HTR-8/SVneo (cell line): Measurements from ENCODE around the gene HSPA1B.
"Not testable (repeated sequence)": the region's sequence is repeated elsewhere in the genome, so short reads cannot be mapped to it uniquely, and the experiment has no call there.

Experiments
- DNase-seq: peaks from one replicate; pipeline ENCODE4 v3.0.0; 2011; ENCODE audit warnings: low spot score, mixed read lengths; ENCODE audit not compliant: insufficient read length
- FAIRE-seq: peaks from 2 replicates; lab custom pipeline; 2011; peaks lifted over from hg19 to GRCh38; lab: Jason Lieb, UNC

The HSPA1B gene

DNA sequence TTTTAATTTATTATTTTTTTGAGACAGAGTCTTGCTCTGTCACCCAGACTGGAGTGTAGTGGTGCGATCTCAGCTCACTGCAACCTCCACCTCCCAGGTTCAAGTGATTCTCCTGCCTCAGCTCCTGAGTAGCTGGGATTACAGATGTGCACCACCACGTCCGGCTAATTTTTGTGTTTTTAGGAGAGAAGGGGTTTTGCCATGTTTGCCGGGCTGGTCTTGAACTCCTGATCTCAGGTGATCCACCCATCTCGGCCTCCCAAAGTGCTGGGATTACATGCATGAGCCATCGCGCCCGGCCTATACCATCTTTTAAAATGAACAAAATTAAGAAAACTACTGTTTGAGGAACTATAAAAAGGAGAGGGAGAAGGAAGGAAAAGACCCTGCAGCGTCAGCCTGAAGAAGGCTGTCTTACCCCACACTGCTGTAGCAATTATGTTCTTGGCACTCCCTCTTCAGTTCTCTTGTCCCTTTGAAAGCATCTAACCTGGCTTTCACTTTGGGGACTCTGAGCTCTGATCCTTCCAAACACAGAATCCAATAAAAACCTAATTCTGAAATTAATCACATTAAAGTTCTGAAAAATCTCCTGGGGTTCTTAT lies 3.8 kb upstream of the HSPA1B start:
- FAIRE-seq, DNase-seq: not testable (repeated sequence)

DNA sequence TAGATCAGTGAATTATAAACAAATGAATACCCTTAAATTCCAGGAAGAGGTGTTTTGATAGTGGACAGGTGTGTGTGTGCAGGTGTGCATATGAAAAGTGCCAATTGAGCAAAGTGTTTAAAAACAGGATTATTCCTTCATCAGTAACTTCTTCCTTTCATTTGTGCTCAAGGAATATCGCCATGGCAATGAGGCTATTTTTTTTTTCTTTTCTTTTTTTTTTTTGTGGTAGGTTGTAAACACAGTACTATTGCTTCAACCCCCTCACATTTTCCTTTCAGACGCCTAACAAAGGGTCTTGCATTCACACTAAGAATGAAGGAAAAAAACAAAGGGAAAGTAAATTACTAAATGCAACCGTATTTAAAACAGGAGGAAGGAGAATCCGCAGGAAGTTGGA lies 2.0 kb upstream of the HSPA1B start:
- FAIRE-seq (no peak), DNase-seq (no peak)

DNA sequence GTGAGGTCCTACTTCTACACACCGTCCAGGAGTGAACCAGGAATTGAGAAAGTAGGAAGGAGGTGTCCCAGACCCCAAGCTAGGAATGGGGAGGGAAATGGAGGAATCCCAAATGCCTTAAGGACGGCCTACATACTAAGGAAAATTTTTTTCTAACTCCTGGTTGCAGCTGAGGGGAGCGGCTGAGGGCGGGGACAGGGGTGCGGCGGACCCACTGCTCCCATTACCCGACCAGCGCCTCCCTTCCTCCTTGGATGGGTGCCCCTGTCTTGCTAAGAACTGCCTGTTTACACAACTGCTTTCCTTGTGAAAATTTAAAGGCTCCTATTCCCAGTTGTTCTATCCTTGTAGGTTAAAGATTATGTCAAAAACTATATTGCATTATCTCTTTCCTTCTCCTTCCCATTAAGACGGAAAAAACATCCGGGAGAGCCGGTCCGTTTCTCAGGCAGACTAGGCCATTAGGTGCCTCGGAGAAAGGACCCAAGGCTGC lies 699 bp upstream of the HSPA1B start:
- no peak for FAIRE-seq
- peak; percentile 84 for DNase-seq

DNA sequence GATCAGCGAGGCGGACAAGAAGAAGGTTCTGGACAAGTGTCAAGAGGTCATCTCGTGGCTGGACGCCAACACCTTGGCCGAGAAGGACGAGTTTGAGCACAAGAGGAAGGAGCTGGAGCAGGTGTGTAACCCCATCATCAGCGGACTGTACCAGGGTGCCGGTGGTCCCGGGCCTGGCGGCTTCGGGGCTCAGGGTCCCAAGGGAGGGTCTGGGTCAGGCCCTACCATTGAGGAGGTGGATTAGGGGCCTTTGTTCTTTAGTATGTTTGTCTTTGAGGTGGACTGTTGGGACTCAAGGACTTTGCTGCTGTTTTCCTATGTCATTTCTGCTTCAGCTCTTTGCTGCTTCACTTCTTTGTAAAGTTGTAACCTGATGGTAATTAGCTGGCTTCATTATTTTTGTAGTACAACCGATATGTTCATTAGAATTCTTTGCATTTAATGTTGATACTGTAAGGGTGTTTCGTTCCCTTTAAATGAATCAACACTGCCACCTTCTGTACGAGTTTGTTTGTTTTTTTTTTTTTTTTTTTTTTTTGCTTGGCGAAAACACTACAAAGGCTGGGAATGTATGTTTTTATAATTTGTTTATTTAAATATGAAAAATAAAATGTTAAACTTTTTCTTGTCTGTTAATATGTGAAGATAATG lies 2.2 kb downstream of the HSPA1B start:
- no peak for FAIRE-seq
- no peak for DNase-seq

DNA sequence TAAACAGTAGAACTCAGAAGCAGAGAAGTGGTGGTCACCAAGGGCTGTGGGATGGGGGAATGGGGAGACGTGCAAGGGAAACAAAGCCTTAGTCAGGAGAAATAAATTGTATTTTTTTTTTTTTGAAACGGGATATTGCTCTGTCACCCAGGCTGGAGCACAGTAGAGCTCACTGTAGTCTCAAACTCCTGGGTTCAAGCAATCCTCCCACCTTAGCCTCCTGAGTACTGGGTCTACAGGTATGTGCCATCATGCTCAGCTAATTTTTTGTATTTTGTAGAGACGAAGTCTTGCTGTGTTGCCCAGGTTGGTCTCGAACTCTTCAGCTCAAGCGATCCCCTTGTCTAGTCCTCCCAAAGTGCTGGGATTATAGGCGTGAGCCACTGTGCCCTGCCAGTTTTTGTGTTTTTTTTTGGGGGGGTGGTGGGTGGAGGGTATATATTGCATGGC lies 3.4 kb downstream of the HSPA1B start:
- no peak for FAIRE-seq
- no peak for DNase-seq

DNA sequence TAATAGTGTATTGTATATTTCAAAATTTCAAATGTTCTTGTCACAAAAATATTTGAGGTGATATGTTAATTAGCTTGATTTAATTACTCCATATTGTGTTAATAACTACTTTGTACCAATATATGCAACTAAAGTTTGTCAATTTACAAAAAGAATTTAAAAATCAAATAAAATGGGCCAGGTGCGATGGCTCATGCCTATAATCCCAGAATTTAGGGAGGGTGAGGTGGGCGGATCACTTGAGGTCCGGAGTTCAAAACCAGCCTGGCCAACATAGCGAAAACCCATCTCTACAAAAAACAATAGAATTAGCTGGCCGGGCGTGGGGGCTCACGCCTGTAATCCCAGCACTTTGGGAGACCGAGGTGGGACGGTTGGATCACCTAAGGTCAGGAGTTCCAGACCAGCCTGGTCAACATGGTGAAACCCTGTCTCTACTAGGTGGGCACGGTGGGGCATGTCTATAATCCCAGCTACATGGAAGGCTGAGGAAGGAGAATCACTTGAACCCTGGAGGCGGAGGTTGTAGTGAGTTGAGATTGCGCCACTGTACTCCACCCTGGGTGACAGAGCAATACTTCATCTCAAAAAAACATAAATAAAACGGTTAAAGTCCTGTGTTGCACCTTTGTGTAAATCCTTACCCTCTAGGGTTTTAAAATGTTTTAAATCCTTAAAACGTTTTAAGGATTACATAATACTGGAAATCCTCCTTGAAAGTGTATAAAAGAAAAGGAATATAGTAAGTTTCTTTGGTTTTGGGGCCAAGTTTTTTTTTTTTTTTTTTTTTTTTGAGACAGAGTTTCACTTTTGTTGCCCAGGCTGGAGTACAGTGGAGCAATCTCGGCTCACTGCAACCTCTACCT lies 4.0 kb downstream of the HSPA1B start:
- DNase-seq (no peak), FAIRE-seq (no peak)

DNA sequence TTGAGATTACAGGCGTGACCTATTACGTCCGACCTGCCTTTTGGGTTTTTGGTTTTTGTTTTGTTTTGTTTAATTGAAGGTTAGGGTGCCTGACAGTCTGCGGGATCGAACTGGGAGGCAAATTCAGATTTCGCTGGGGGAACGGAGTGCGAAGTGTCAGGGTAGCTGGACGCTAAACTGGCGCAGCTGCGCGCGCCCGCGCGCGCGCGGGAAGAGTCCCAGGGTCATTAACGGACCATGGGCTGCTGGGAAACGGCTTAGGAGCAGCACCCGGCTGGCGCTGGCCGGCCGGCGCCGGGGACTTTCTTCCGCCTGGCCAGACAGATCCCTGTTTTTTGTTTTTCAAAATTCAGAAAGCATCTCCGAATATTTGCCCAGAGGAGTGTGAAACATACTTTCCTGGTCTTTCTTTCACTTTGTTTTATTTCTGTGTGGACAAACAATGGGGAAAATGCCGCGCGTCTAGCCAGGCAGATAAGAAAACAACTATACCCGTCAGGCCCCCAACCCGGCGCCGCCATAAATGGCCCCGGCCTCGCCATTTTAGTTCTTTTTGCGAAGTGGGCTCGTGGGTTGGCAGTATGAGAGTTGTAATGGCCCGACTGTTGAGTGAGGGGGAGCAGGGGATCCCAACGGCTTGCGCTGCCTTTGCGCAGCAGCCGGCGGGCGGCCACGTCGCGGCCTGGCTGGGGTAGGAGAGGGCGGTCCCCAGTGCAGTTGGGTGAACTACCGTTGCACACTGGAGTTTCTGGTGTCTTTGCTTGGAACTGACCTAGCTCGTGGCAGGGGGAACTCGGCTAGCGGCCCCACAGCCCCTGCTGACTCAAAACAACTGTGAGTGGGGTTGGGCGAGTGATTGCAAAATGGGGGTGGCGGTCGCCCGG lies 7.1 kb downstream of the HSPA1B start:
- peak; percentile 91 for DNase-seq
- FAIRE-seq: no peak

DNA sequence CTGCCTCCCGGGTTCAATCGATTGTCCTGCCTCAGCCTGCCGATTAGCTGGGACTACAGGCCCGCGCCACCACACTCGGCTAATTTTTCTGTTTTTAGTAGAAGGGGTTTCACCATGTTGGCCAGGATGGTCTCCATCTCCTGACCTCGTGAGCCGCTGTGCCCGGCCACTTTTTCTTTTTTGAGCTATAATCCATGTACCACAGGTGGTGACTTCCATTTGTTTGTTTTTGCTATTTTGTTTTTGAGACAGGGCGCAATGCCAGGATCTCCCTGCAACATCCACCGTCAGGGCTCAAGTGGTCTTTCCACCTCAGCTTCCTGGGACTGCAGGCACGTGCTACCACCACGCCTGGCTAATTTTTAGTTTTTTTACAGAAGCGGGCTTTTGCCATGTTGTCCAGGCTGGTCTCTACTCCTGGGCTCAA lies 8.5 kb downstream of the HSPA1B start:
- no peak for DNase-seq
- no peak for FAIRE-seq

DNA sequence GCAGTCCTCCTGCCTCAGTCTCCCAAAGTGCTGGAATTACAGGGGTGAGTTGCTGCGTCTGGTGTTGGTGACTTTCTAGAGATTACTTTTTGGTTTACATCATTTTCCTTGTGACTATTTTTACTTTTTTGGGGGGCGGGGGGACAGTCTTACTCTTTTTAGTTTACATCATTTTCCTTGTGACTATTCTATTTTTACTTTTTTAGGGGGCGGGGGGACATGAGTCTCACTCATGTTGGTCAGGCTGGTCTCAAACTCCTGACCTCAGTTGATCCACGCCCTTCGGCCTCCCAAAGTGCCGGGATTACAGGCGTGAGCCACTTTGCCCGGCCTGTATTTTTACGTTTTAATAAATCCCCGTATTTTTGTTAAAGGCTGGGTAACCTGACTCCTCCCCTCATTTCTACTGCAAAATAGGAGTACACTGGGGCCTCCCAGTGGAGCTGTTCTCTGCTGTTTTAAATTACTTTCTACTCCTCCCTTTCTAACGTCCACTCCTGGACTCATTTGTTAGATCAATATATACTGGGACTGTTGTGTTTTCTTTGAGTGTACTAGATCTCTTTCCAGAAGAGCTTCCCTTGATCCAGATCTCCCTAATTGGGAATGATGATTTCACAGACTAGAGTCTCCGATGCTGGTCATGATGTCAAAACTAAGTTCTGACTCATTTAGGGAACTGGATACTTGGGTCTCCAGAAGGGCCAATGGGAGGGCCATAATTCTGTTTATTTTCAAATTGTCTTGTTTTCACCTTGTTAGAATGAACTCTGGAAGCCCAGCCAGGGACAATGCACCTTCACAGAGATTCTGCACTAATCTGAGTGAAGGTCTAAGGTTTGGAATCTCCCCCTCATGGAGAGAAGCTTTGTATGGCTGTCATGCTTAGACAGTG lies 9.2 kb downstream of the HSPA1B start:
- no peak for FAIRE-seq
- no peak for DNase-seq

DNA sequence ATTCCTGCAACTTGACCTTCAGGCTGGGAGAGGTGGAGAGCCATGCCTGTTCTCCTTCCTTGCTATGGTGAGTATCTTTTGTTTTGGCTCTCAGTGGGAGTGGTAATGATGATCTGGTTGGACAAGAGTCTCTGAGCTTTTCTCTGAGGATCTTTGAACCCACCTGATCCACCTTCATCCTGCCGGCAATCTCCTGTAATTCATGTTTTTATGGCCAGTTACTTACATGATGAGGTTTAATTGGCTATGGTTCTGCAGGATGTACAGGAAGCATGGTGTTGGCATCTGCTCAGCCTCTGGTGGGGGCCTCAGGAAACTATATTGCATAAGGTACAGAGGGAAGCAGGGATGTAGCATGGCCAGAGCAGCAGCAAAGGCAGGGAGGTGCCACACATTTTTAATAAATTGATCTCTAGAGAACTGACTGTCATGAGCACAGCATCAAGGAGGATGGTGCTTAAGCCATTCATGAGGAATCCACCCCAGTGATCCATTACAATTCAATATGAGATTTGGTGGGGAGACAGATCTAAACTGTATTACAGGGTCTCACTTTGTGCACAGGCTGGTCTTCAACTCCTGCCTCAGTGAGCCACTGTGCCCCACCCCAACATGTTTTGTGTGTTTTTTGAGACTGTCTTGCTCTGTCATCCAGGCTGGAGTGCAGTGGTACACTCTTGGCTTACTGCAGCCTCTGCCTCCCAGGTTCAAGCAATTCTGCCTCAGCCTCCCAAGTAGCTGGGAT lies 10.0 kb downstream of the HSPA1B start:
- no peak for DNase-seq
- no peak for FAIRE-seq

DNA sequence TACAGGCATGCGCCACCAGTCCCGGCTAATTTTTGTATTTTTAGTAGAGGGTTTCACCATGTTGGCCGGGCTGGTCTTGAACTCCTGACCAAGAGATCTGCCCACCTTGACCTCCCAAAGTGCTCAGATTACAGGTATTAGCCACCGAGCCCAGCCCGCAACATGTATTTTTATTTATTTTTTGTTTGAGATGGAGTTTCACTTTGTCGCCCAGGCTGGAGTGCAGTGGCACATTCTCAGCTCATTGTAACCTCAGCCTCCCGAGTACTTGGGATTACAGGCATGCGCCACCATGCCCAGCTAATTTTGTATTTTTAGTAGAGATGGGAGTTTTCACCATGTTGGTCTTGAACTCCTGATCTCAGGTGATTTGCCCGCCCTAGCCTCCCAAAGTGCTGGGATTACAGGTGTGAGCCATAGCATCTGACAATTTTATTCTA lies 10.6 kb downstream of the HSPA1B start:
- not testable (repeated sequence) for FAIRE-seq, DNase-seq

DNA sequence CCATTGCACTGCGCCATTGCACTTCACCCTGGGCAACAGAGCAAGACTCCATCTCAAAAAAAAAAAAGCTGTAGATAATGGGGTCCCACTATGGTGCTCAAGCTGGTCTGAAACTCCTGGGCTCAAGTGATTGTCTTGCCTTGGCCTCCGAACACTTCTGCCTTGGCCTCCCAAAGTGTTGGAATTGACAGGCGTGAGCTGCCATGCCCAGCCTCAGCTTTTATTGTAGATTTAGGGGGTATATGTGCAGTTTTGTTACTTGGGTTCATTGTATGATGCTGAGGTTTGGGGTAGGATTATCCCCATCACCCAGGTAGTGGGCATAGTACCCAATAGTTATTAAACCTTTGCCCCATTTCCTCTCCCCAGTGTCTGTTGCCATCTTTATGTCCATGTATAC lies 11.4 kb downstream of the HSPA1B start:
- DNase-seq: no peak
- no peak for FAIRE-seq

DNA sequence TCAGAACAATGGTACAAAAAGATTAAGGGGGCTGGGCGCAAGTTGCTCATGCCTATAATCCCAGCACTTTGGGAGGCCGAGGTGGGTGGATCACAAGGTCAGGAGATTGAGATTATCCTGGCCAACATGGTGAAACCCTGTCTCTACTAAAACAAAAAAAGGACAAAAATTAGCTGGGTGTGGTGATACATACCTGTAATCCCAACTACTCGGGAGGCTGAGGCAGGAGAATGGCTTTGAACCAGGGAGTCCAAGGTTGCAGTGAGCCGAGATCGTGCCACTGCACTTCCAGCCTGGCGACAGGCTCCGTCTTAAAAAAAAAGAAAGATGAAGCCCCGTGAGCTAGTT lies 12.2 kb downstream of the HSPA1B start:
- not testable (repeated sequence) for FAIRE-seq, DNase-seq

DNA sequence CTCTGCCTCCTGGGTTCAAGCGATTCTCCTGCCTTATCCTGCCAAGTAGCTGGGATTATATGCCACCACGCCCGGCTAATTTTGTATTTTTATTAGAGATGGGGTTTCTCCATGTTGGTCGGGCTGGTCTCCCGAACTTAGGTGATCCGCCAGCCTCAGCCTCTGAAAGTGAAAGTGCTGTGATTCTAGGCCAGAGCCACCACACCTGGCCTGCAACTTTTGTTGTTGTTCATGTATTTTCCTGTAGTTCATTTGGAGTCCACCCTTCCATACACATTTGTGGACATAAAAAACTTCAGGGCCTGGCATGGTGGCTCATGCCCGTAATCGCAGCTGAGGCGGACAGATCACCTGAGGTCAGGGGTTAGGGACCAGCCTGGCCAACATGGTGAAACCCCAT lies 14.5 kb downstream of the HSPA1B start:
- DNase-seq: no peak
- FAIRE-seq: no peak

DNA sequence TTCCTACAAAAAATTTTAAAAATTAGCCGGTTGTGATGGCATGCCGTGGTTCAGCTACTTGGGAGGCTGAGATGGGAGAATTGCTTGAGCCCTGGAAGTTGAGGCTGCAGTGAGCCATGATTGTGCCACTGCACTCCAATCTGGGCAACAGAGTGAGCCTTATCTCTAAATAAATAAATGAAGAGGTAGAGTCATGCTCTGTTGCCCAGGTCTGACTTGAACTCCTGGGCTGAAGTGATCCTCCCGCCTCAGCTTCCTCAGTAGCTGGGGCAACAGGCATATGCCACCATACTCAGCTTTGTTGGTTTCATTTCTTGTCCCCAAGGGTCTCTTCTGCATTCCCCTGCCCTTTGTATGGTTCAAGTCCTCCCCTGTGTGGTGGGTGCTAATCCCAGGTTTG lies 17.0 kb downstream of the HSPA1B start:
- DNase-seq: no peak
- no peak for FAIRE-seq

DNA sequence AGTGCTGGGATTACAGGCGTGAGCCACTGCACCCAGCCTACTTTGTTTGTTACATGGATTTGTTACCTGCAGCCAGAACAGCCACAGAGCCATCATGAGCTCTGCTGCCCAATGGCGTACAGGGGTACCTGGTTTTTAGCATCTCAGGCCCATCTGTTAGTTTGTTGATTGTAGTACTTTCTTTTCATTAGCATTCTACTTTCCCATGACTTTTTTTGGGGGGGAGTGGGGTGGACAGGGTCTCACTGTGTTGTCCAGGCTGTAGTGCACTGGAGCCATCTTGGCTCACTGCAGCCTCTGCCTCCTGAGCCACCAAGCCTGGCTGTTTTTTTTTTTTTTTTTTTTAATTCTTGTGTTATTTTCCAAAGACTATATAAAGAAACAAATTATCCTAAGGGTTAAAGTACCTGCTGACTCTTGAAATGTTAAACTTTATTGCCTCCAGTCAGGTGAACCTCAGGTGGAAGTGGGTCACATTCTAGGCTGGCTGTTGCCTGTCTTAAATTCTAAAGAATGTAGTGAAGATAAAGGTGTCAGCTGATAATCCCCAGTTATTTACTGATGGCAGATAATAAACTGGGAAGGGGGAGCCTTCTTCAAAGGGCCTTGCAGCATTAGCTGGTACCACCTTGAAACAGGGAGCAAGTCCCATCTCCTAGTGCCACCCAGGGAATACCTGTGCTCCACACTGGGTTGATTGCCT lies 19.9 kb downstream of the HSPA1B start:
- no peak for DNase-seq
- no peak for FAIRE-seq

DNA sequence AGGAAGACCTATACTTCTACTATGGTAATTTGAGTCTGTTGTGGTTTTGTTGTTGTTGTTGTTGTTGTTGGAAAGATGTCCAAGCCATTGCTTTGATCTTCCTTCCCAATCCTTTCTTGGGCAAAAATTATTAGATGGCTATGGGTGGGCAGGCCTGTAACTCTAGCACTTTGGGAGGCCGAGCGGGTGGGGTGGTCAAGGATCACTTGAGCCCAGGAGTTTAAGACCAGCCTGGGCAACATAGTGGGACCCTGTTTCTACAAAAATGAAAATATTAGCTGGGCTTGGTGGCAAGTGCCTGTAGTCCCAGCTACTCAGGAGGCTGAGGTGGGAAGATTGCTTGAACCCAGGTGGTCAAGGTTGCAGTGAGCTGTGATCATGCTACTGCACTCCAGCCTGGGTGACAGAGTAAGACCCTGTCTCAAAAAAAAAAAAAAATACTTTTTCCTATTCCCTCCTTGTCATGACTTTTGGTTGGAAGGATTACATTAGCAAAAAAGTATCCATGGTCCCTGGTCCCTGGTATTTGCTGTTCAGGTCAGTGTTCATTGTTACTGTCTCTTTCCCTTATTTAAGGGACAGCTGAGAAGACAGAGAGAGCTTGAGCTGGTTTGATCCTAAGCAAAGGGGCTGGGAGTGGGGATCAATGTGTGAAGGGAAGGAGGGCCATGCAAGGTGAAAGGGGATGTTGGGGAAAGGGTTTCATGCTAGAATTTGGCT lies 23.4 kb downstream of the HSPA1B start:
- no peak for DNase-seq
- FAIRE-seq: no peak
